ENCODE results near the gene GNAI2.

GNAI2 gene

GRCh38 chr3:50237754-50238548, 1.9 kb downstream of the GNAI2 start:
- H4K20me1 ChIP-seq (ENCODE audit: insufficient read depth) = no peaks in the 10 kb centered on the region
- H3K27me3 ChIP-seq (ENCODE audit: insufficient read depth, low read depth) = no peaks in the 10 kb centered on the region
- no peak for TF ChIP-seq CTCF (conservative IDR thresholded peaks at IDR 0.05; ENCODE audit: low read depth, low read length)
- H2AFZ ChIP-seq (ENCODE audit: low read depth) = 0 out of 2 replicates have a peak overlapping the region, but pooled peaks have one; percentile 14
- H3K4me2 ChIP-seq = peak overlapping the region; percentile 76
- H3K79me2 ChIP-seq (ENCODE audit: insufficient read depth, low read depth) = peaks cover 37% of the 10 kb centered on the region
- no peaks in the 10 kb centered on the region for H3K4me1 ChIP-seq (ENCODE audit: low read depth, poor library complexity, severe bottlenecking)
- H3K27ac ChIP-seq = peak overlapping the region; percentile 35
- H3K4me3 ChIP-seq (IDR thresholded peaks at IDR 0.05; ENCODE audit: insufficient read depth, low read depth, low read length) = no peak overlapping the region
- peak overlapping the region; percentile 47; the same call in 1 of the 2 replicates for H3K9ac ChIP-seq
- no peaks in the 10 kb centered on the region for H3K36me3 ChIP-seq (ENCODE audit: insufficient read depth)

- Histone ChIP-seq H3K27ac (peak overlapping the region; percentile 35; the same call in 1 of the 2 replicates), H3K4me2 (peak overlapping the region; percentile 76), H2AFZ (ENCODE audit: low read depth) (no peak overlapping the region), H3K36me3 (ENCODE audit: insufficient read depth) (no peaks in the 10 kb centered on the region), H3K4me1 (ENCODE audit: low read depth, poor library complexity, severe bottlenecking) (no peaks in the 10 kb centered on the region), H3K27me3 (ENCODE audit: insufficient read depth, low read depth) (no peaks in the 10 kb centered on the region), H3K9ac (no peak overlapping the region), H3K4me3 (IDR thresholded peaks at IDR 0.05; ENCODE audit: insufficient read depth, low read depth, low read length) (no peak overlapping the region), H3K79me2 (ENCODE audit: insufficient read depth, low read depth) (peaks cover 42% of the 10 kb centered on the region), H4K20me1 (ENCODE audit: insufficient read depth) (no peaks in the 10 kb centered on the region)
- TF ChIP-seq CTCF (conservative IDR thresholded peaks at IDR 0.05; ENCODE audit: low read depth, low read length) = no peak
Observed at GRCh38 chr3:50238549-50239026, 2.6 kb downstream of the GNAI2 start.

DNA sequence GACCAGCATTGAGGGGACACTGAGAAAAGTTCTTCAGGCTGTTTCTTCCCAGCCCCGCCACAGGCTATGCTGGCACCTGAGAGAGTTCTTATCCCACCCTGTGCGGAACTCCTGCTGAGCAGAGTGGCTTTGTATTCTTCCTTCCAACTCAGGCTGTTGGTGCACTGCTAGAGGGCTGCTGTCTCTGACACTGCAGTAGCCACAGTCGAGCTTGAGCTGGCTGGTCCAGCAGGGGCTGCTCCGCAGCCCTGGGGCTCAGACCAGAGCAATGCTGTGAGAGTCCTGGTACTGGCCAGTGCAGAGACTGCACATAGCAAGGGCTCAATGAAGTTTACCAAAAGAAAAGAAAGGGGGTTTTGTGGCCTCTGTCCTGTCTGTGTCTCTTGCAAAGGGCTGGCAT, 3.6 kb downstream of the GNAI2 start:
- peaks cover 44% of the 10 kb centered on the region for H3K79me2 ChIP-seq (ENCODE audit: insufficient read depth, low read depth)
- H2AFZ ChIP-seq (ENCODE audit: low read depth) = no peak overlapping the region
- H3K27me3 ChIP-seq (ENCODE audit: insufficient read depth, low read depth) = no peaks in the 10 kb centered on the region
- H3K4me2 ChIP-seq = no peak overlapping the region
- no peaks in the 10 kb centered on the region for H3K36me3 ChIP-seq (ENCODE audit: insufficient read depth)
- no peaks in the 10 kb centered on the region for H3K4me1 ChIP-seq (ENCODE audit: low read depth, poor library complexity, severe bottlenecking)
- TF ChIP-seq CTCF (conservative IDR thresholded peaks at IDR 0.05; ENCODE audit: low read depth, low read length) = no peak
- H3K9ac ChIP-seq = no peak overlapping the region
- no peaks in the 10 kb centered on the region for H4K20me1 ChIP-seq (ENCODE audit: insufficient read depth)
- H3K4me3 ChIP-seq (IDR thresholded peaks at IDR 0.05; ENCODE audit: insufficient read depth, low read depth, low read length) = no peak overlapping the region
- no peak overlapping the region for H3K27ac ChIP-seq

- H2AFZ ChIP-seq (ENCODE audit: low read depth) = no peak overlapping the region
- no peak overlapping the region for H3K4me2 ChIP-seq
- no peak for TF ChIP-seq CTCF (conservative IDR thresholded peaks at IDR 0.05; ENCODE audit: low read depth, low read length)
- H3K79me2 ChIP-seq (ENCODE audit: insufficient read depth, low read depth) = peaks cover 44% of the 10 kb centered on the region
- H3K4me3 ChIP-seq (IDR thresholded peaks at IDR 0.05; ENCODE audit: insufficient read depth, low read depth, low read length) = no peak overlapping the region
- H3K4me1 ChIP-seq (ENCODE audit: low read depth, poor library complexity, severe bottlenecking) = no peaks in the 10 kb centered on the region
- no peaks in the 10 kb centered on the region for H3K36me3 ChIP-seq (ENCODE audit: insufficient read depth)
- no peaks in the 10 kb centered on the region for H4K20me1 ChIP-seq (ENCODE audit: insufficient read depth)
- no peak overlapping the region for H3K9ac ChIP-seq
- no peak overlapping the region for H3K27ac ChIP-seq
- no peaks in the 10 kb centered on the region for H3K27me3 ChIP-seq (ENCODE audit: insufficient read depth, low read depth)
Observed at GRCh38 chr3:50241163-50241562, 5.2 kb downstream of the GNAI2 start.

All from KMS-11 (cell line).